ENCODE measurements around the gene C4B.
"Not testable (repeated sequence)": the region's sequence is repeated elsewhere in the genome, so short reads cannot be mapped to it uniquely, and the experiment has no call there.

Gene C4B

DNA sequence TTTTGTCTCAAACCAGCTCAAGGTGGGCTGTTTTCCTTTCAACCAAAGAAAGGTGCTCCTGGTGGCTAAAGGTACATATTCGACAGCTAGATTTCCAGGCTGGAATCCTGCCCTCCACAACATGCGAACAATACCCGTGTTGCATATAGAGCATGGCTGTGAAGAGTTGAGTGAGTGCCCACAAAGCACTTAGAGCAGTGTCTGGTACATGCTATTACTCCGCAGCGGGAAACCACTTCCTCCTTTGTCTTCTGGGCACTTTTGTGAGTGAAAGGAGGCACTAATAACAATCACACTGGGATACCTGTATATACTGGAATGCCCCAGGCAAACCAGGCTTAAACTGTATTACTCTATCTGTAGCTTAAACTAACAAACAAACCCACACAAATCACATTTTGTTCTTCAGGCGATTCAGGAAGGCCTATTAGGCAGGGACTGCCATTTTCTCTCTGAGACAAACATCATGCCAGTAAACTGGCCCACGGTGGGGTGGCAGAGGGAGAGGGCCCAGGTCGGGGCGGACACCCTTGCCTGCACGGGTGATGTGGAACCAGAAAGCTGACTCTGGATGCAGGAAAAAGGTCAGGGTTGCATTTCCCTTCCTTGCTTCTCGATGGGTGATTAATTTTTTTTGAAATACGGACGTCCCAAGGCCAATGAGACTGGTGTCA is 9.6 kb upstream of the C4B start:
- not testable (repeated sequence) for H3K27me3 Mint-ChIP-seq, H3K27ac Mint-ChIP-seq, H3K36me3 Mint-ChIP-seq, H3K4me1 Mint-ChIP-seq, H3K4me3 Mint-ChIP-seq, H3K9me3 Mint-ChIP-seq, DNase-seq
- peak; percentile 94 to 95 for ATAC-seq (replicated peaks)

- not testable (repeated sequence) for H3K36me3 Mint-ChIP-seq; H3K27me3 Mint-ChIP-seq; H3K27ac Mint-ChIP-seq; H3K9me3 Mint-ChIP-seq; ATAC-seq (replicated peaks); H3K4me3 Mint-ChIP-seq; H3K4me1 Mint-ChIP-seq; DNase-seq
Measured at GRCh38 chr6:32005538-32005880, 9.1 kb upstream of the C4B start.

DNA sequence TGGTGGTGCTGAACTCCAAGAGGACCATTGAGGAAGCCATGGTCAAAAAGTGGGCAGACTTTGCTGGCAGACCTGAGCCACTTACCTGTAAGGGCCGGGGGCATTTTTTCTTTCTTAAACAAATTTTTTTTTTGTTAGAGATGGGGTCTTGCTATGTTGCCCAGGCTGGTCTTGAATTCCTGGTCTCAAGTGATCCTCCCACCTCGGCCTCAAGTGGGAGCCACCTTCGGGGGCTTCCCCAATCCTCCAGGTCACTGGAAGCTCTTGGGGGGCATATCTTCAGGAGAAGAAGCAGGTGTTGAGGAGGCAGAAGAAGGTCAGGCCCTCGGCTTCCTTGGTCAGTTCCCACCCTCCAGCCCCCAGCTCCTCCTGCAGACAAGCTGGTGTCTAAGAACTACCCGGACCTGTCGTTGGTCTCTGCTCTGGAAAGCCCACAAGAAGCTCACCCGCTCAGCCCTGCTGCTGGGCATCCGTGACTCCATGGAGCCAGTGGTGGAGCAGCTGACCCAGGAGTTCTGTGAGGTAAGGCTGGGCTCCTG is 8.5 kb upstream of the C4B start:
- ATAC-seq (replicated peaks); H3K9me3 Mint-ChIP-seq; H3K4me3 Mint-ChIP-seq; H3K27me3 Mint-ChIP-seq; H3K27ac Mint-ChIP-seq; H3K36me3 Mint-ChIP-seq; H3K4me1 Mint-ChIP-seq; DNase-seq: not testable (repeated sequence)

DNA sequence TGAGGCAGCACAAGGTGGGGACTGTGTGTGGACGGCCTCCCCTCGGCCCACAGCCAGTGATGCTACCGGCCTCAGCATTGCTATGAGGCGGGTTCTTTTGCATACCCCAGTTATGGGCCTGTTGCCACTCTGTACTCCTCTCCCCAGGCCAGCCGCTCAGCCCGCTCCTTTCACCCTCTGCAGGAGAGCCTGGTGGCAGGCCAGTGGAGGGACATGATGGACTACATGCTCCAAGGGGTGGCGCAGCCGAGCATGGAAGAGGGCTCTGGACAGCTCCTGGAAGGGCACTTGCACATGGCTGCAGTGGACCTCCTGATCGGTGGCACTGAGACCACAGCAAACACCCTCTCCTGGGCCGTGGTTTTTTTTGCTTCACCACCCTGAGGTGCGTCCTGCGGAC is 7.5 kb upstream of the C4B start:
- H3K4me3 Mint-ChIP-seq; ATAC-seq (replicated peaks); H3K4me1 Mint-ChIP-seq; H3K9me3 Mint-ChIP-seq; H3K36me3 Mint-ChIP-seq; H3K27me3 Mint-ChIP-seq; H3K27ac Mint-ChIP-seq; DNase-seq: not testable (repeated sequence)

DNA sequence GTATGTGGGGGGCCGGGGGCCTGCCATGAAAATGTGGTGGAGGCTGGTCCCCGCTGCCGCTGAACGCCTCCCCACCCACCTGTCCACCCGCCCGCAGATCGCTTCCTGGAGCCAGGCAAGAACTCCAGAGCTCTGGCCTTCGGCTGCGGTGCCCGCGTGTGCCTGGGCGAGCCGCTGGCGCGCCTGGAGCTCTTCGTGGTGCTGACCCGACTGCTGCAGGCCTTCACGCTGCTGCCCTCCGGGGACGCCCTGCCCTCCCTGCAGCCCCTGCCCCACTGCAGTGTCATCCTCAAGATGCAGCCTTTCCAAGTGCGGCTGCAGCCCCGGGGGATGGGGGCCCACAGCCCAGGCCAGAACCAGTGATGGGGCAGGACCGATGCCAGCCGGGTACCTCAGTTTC is 6.6 kb upstream of the C4B start:
- not testable (repeated sequence) for H3K9me3 Mint-ChIP-seq; ATAC-seq (replicated peaks); H3K4me3 Mint-ChIP-seq; H3K4me1 Mint-ChIP-seq; H3K27ac Mint-ChIP-seq; DNase-seq; H3K36me3 Mint-ChIP-seq; H3K27me3 Mint-ChIP-seq

- not testable (repeated sequence) for H3K27me3 Mint-ChIP-seq; DNase-seq; H3K4me3 Mint-ChIP-seq; ATAC-seq (replicated peaks); H3K9me3 Mint-ChIP-seq; H3K27ac Mint-ChIP-seq; H3K36me3 Mint-ChIP-seq; H3K4me1 Mint-ChIP-seq
Measured at GRCh38 chr6:32008616-32009015, 6.0 kb upstream of the C4B start.

GRCh38 chr6:32009537-32009936 is 5.1 kb upstream of the C4B start:
- H3K36me3 Mint-ChIP-seq; H3K27me3 Mint-ChIP-seq; DNase-seq; H3K27ac Mint-ChIP-seq; H3K4me1 Mint-ChIP-seq; H3K4me3 Mint-ChIP-seq; ATAC-seq (replicated peaks); H3K9me3 Mint-ChIP-seq: not testable (repeated sequence)

- H3K36me3 Mint-ChIP-seq; ATAC-seq (replicated peaks); H3K27ac Mint-ChIP-seq; H3K27me3 Mint-ChIP-seq; H3K4me3 Mint-ChIP-seq; H3K9me3 Mint-ChIP-seq; H3K4me1 Mint-ChIP-seq; DNase-seq: not testable (repeated sequence)
Measured at GRCh38 chr6:32010856-32011530, 3.6 kb upstream of the C4B start.

DNA sequence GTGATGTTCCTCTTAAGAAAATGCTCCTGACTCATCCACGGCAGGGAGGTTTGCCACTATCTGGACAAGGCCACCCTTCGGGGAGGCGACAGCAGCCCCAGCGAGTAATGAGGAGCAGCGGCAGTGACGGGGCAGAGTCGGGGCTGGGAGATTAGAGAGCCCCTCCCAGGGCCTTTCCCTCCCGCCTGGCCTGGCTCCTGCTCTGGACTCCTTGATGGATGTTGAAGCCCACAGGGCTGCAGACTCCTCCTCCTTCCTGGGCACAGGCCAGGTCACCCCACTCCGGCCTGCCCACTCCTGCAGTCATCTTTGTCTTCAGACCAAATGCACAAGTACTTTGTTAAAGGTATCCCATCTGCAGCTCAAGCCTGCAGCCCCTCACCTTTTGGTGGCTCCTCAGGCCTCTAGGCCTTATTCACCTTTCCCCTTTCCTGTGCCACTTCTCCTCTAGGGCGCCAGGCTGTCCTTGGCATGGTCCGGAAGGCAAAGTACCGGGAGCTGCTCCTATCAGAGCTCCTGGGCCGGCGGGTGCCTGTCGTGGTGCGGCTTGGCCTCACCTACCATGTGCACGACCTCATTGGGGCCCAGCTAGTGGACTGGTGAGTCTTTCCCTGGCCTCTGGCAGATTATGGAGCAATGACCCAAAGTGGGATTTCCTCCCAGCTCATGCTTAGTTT is 1.5 kb upstream of the C4B start:
- not testable (repeated sequence) for H3K4me1 Mint-ChIP-seq; ATAC-seq (replicated peaks); H3K27ac Mint-ChIP-seq; H3K27me3 Mint-ChIP-seq; H3K9me3 Mint-ChIP-seq; H3K4me3 Mint-ChIP-seq; DNase-seq; H3K36me3 Mint-ChIP-seq

DNA sequence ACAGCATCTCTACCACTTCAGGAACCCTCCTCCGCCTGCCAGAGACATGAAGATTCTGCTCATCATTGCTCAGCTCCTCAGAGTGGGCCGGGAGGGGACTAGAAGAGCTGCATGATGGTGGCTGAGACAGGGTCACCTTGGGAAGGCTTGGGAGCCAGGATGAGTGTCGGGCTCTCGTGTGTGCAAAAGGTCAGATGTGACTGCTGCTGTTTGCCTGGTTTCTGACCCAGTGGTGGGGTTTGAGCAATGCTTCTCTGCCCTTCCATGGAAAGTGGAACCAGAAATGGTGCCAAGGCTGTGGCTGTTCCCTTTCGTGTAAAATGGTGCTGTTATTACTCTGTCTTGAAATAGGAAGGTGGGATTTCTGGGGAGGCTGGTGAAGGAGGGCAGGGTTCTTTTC is 857 bp upstream of the C4B start:
- H3K27me3 Mint-ChIP-seq; H3K36me3 Mint-ChIP-seq; ATAC-seq (replicated peaks); H3K4me3 Mint-ChIP-seq; H3K27ac Mint-ChIP-seq; H3K4me1 Mint-ChIP-seq; H3K9me3 Mint-ChIP-seq; DNase-seq: not testable (repeated sequence)

DNA sequence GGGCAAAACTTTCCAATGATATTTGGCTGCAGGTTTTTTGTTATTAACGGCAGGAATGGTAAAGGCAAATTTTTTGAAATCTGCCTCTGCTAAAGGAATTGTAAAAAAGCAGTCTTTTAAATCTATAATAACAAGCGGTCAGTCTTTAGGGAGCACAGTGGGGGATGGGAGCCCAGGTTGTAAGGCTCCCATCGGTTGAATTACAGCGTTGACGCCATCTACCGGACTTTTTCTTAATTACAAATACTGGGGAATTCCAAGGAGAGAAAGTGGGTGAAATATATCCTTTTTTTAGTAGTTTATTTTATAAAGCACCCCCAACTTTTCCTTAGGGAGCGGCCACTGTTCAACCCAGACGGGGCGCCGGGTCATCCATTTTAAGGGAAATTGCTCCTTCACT is 7.5 kb downstream of the C4B start:
- not testable (repeated sequence) for H3K4me3 Mint-ChIP-seq; H3K36me3 Mint-ChIP-seq; H3K27me3 Mint-ChIP-seq; DNase-seq; H3K4me1 Mint-ChIP-seq; H3K9me3 Mint-ChIP-seq; H3K27ac Mint-ChIP-seq; ATAC-seq (replicated peaks)

- not testable (repeated sequence) for ATAC-seq (replicated peaks); H3K36me3 Mint-ChIP-seq; H3K4me1 Mint-ChIP-seq; H3K27me3 Mint-ChIP-seq; DNase-seq; H3K27ac Mint-ChIP-seq; H3K4me3 Mint-ChIP-seq; H3K9me3 Mint-ChIP-seq
Measured at GRCh38 chr6:32028631-32029030, 14.0 kb downstream of the C4B start.

GRCh38 chr6:32029553-32029952 is 15.0 kb downstream of the C4B start:
- not testable (repeated sequence) for DNase-seq; H3K4me3 Mint-ChIP-seq; H3K27me3 Mint-ChIP-seq; H3K9me3 Mint-ChIP-seq; ATAC-seq (replicated peaks); H3K36me3 Mint-ChIP-seq; H3K27ac Mint-ChIP-seq; H3K4me1 Mint-ChIP-seq

GRCh38 chr6:32035283-32036013 is 20.9 kb downstream of the C4B start:
- not testable (repeated sequence) for ATAC-seq (replicated peaks); H3K27ac Mint-ChIP-seq; H3K4me3 Mint-ChIP-seq

More at GRCh38 chr6:32035283-32036013, 20.9 kb downstream of the C4B start:
- not testable (repeated sequence) for H3K9me3 Mint-ChIP-seq, DNase-seq, H3K36me3 Mint-ChIP-seq, H3K27me3 Mint-ChIP-seq
- H3K4me1 Mint-ChIP-seq: peaks cover 5 to 11% of the 10 kb centered on the region in 2 donors
